Activated CD8-positive, alpha-beta T cell treated with anti-CD3 and anti-CD28 coated beads for 36 hours (primary cell): Measurements from ENCODE around the gene RET. TPM values are rescaled to one million over a fixed set of nuclear protein-coding genes. Genes with fewer than 3 reads are reported as not detected.

Experiments
- ATAC-seq: fragments of 200-7000 bp; cut with Tn5 transposase; one replicate; pipeline ENCODE4 v1.10.0; 2021; ENCODE audit warnings: mild to moderate bottlenecking, moderate library complexity
- CTCF ChIA-PET: fragments of 350-600 bp; sonication (Branson Sonifier 250); formaldehyde crosslinking; loops from one replicate; lab custom pipeline; 2021; ENCODE audit warnings: antibody characterized with exemption; lab: Charles Lee
- POLR2A ChIA-PET: fragments of 350-600 bp; sonication (Branson Sonifier 250); formaldehyde crosslinking; loops from one replicate; lab custom pipeline; 2021; ENCODE audit warnings: antibody characterized with exemption; lab: Charles Lee
- DNase-seq: peaks from one replicate; pipeline ENCODE4 v3.0.0-alpha.2; 2020
- H3K27ac Mint-ChIP-seq: one replicate; pipeline ENCODE4 v1.8.0; 2021; ENCODE audit warnings: mild to moderate bottlenecking, mixed read lengths
- H3K27me3 Mint-ChIP-seq: one replicate; pipeline ENCODE4 v1.8.0; 2021; ENCODE audit warnings: mixed read lengths
- H3K36me3 Mint-ChIP-seq: one replicate; pipeline ENCODE4 v1.8.0; 2021; ENCODE audit warnings: low read depth, mixed read lengths
- H3K4me1 Mint-ChIP-seq: one replicate; pipeline ENCODE4 v1.8.0; 2021; ENCODE audit warnings: low read depth, mixed read lengths
- H3K4me3 Mint-ChIP-seq: one replicate; pipeline ENCODE4 v1.8.0; 2021; ENCODE audit warnings: mild to moderate bottlenecking, moderate library complexity, mixed read lengths
- H3K9me3 Mint-ChIP-seq: one replicate; pipeline ENCODE4 v1.8.0; 2021; ENCODE audit warnings: mixed read lengths
- intact Hi-C: fragments of 100-400 bp; cut with micrococcal nuclease; formaldehyde crosslinking; loops from one replicate; pipeline ENCODE4 v1.10.0; 2022
- total RNA-seq, 2 experiments: library from RNA; stranded (reverse); gene quantifications; one replicate each; pipeline ENCODE4 v1.2.3, GENCODE V29; 2021
- TF ChIP-seq, protein P1 (sequence below): fragments of 200-600 bp; IDR thresholded peaks from one replicate; pipeline ENCODE4 v1.8.0; 2022; ENCODE audit warnings: antibody characterized with exemption, mild to moderate bottlenecking

Gene RET
- total RNA-seq, 2 experiments from 2014 or later: 0.13 to 0.47 TPM

DNA sequence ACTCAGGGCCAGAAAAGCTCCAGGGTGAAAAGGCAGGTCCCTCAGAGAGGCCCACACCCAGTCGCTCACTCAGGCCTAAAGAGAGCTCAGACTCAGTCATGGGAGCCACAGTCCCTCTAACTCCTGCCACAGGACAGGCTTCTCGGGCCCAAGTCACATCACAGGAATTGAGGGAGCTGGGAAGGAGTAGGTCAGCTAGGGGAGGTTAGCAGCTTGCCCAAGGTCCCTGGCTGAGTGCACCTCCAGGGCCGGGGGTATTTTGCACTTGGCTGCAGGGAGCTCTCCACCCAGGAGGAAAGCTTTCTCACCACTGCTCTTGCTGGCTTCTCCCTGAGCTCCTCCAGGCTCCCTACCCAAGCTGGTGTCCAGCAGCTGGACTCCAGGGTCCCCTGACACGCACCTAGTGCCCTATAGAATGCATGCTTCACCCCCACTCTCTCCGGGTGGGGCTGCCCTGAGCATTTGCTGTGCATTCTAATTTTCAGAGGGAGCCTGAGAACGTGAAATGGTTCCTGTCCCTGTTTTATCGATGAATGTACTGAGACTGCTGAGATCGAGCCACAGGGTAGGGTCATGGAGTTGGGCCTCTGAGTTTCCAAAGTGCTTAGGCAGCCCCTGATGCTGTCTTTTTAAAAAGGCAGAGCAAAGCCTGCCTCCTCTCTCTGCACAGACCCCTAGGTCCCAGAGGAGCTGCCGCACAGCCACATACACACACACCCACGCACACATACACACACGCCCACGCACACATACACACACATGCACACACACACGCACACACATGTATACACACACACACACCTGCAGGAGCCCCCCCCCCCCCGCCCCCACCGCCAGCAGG lies 37.9 kb upstream of the RET start:
- Mint-ChIP-seq H3K9me3 (no peaks in the 10 kb centered on the region), H3K36me3 (no peaks in the 10 kb centered on the region), H3K4me3 (no peak overlapping the region), H3K4me1 (peaks cover 2% of the 10 kb centered on the region), H3K27ac (no peak overlapping the region), H3K27me3 (no peaks in the 10 kb centered on the region)
- ChIA-PET CTCF (no interaction called here), POLR2A (interaction anchor here (0.5 kb wide), 1 partner anchor 19 kb away, joined by 3 read pairs; no protein-coding TSS in a partner anchor)
- TF ChIP-seq, protein P1, sequence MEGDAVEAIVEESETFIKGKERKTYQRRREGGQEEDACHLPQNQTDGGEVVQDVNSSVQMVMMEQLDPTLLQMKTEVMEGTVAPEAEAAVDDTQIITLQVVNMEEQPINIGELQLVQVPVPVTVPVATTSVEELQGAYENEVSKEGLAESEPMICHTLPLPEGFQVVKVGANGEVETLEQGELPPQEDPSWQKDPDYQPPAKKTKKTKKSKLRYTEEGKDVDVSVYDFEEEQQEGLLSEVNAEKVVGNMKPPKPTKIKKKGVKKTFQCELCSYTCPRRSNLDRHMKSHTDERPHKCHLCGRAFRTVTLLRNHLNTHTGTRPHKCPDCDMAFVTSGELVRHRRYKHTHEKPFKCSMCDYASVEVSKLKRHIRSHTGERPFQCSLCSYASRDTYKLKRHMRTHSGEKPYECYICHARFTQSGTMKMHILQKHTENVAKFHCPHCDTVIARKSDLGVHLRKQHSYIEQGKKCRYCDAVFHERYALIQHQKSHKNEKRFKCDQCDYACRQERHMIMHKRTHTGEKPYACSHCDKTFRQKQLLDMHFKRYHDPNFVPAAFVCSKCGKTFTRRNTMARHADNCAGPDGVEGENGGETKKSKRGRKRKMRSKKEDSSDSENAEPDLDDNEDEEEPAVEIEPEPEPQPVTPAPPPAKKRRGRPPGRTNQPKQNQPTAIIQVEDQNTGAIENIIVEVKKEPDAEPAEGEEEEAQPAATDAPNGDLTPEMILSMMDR: no peak
- no peak for DNase-seq
- intact Hi-C loops: no loop called here
- no peak for ATAC-seq

DNA sequence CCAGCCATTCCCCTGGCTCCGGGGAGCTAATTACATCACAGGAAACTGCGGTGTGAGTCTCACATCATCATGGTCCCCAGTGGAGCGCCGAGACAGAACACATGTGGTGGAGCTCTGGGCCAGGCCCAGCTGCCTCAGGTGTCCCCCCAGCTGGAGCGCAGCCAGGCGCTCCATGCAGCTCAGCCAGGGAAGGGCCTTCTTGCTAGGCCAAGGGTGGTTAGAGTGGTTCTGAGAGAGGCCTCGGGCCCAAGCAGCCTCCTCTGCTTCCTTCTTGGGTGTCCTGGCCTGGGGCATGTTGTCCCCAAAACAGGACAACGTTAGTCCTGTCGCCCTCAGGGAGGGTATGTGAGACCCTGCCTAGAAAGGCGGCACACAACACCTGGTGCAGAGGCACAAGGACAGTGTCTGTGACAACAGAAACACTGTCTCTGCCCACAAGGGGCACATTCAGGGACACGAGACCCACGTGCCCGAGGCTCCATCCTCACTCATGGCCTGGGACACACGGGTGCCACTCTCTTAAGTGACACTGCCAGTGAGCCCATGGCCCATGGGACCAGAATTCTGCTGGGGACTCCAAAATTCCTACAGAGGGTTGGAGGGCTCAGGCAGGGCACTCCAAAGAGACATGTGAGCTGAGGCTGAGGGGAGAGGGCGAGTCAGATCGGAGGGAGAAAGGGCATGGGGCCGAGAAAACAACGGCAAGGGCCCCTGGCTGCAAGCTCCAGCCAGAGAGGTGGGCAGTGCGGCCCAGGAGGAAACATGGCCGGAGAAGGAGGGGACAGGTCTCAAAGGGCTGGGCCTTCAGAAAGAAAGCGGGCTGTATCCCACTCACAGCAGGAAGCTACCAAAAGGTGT lies 37.0 kb upstream of the RET start:
- H3K9me3 Mint-ChIP-seq: no peaks in the 10 kb centered on the region
- TF ChIP-seq, protein P1: no peak
- ChIA-PET CTCF (interaction anchor here (1.4 kb wide), 1 partner anchor 423 kb away, joined by 3 read pairs; no protein-coding TSS in a partner anchor), POLR2A (interaction anchor here (0.5 kb wide), 1 partner anchor 20 kb away, joined by 3 read pairs; no protein-coding TSS in a partner anchor)
- peaks cover 2% of the 10 kb centered on the region for H3K4me1 Mint-ChIP-seq
- ATAC-seq (no peak), DNase-seq (no peak)
- H3K36me3 Mint-ChIP-seq: no peaks in the 10 kb centered on the region
- H3K4me3 Mint-ChIP-seq: no peak overlapping the region
- intact Hi-C loops: no loop called here
- H3K27me3 Mint-ChIP-seq: no peaks in the 10 kb centered on the region
- H3K27ac Mint-ChIP-seq: no peak overlapping the region

DNA sequence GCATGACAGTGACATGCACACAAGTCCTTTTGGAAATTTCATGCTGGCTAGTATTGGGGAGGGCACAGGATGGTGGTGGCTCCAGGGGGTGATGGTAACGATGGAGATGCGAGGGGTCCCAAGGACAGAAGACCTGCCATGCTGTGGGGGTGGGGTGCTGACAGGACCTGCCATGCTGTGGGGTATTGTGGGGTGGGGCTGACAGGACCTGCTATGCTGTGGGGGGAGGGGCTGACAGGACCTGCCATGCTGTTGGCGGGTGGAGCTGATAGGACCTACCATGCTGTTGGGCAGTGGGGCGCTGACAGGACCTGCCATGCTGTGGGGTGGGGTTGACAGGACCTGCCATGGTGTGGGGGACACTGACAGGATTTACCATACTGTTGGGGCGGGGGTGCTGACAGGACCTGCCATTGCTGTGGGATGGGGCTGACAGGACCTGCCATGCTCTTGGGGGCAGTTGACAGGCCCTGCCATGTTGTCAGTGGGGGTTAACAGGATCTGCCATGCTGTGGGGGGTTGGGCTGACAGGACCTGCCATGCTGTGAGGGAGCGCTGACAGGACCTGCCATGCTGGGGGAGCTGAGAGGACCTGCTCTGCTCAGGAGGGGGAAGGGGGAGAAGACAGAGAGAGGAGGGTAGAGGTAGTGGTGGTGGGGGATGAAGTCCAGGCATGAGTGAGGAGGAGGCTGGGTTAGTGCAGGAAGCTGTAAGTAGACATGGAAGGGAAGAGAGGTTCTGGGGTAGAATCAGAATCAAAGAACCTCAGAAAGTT lies 36.2 kb upstream of the RET start:
- no peak for ATAC-seq
- CTCF ChIA-PET: interaction anchor here (1.4 kb wide), 1 partner anchor 422 kb away, joined by 3 read pairs; no protein-coding TSS in a partner anchor

DNA sequence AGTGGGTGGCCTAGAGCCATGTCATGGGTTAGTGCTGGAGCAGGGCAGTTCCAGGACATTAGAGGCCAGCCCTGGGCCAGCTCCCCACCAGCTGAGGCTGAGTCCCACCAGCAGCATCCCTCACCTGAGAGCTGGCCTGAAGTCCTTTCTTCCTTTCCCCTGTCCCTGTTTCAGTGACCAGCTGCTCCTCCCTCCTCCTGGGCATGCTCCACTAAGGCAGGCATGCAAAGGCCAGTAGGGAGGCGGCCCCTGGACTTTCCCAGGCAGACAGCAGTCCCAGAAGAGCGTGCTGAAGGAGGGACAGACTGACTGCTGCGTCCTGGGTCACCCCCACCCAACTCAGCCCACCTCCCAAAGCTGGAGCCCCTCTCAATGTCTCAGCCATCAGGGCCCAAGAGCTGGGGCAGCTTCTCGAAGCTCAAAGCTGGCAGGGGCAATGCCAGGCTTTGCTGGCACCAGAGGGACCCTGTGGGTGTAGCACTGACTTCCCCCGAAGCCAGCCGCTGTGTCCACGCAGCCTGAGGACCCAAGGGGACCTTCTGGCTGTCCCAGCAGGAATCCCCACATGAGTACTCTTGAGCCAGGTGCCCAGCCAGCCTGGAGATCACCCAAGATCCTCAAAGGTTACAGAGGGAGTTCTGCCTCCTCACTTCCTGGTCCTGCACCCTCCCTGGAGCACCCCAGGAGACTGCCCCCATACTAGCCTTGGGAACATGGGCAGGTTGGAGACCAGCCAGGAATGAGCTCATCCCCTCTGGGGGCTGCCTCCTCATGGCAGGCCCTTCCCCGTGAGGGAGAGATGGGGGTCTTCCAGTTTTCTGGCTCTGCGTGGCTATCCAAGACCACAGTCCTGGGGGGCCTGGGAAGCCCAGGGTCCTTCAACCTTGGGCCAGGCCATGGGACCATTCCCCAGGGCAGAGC lies 35.2 kb upstream of the RET start:
- TF ChIP-seq, protein P1: no peak
- no peaks in the 10 kb centered on the region for H3K27me3 Mint-ChIP-seq
- POLR2A ChIA-PET: no interaction called here
- no peaks in the 10 kb centered on the region for H3K9me3 Mint-ChIP-seq
- CTCF ChIA-PET: no interaction called here
- no peaks in the 10 kb centered on the region for H3K36me3 Mint-ChIP-seq
- no peaks in the 10 kb centered on the region for H3K4me1 Mint-ChIP-seq
- intact Hi-C loops: no loop called here
- no peak overlapping the region for H3K27ac Mint-ChIP-seq
- ATAC-seq (no peak), DNase-seq (no peak)
- no peak overlapping the region for H3K4me3 Mint-ChIP-seq

More for the DNA sequence above, 36.2 kb upstream of the RET start:
- Mint-ChIP-seq H3K27me3 (no peaks in the 10 kb centered on the region), H3K9me3 (no peaks in the 10 kb centered on the region), H3K4me1 (peaks cover 1% of the 10 kb centered on the region), H3K27ac (no peak overlapping the region), H3K36me3 (no peaks in the 10 kb centered on the region), H3K4me3 (no peak overlapping the region)
- intact Hi-C loops: no loop called here
- TF ChIP-seq, protein P1: no peak
- POLR2A ChIA-PET: no interaction called here
- DNase-seq: no peak
